NCI-H2081 treated with DMSO at 0.1 percent for 48 hours (cell line): Measurements from ENCODE around the gene KLRF1.
"Not testable (repeated sequence)": the region's sequence is repeated elsewhere in the genome, so short reads cannot be mapped to it uniquely, and the experiment has no call there.

Experiments used
- DNase-seq: peaks from one replicate; lab custom pipeline; 2025; lab: John Stamatoyannopoulos, UW

KLRF1 gene

GRCh38 chr12:9870286-9870866, 43.1 kb downstream of the KLRF1 start:
- no peak for DNase-seq

- no peak for DNase-seq
Measured at GRCh38 chr12:9872162-9872561, 44.9 kb downstream of the KLRF1 start.

GRCh38 chr12:9872742-9873141, 45.5 kb downstream of the KLRF1 start:
- no peak for DNase-seq

- DNase-seq: not testable (repeated sequence)
Measured at GRCh38 chr12:9876120-9876519, 48.8 kb downstream of the KLRF1 start.

GRCh38 chr12:9880532-9881078, 53.3 kb downstream of the KLRF1 start:
- no peak for DNase-seq

GRCh38 chr12:9881246-9881645, 54.0 kb downstream of the KLRF1 start, which contains the start of gene KLRF2:
KLRF2 (plus strand) TSS chr12:9881489; CDS start chr12:9881596, 107 bp downstream.
- no peak for DNase-seq

- DNase-seq: no peak
Measured at GRCh38 chr12:9881988-9882387, 54.7 kb downstream of the KLRF1 start.

- DNase-seq: no peak
Measured at GRCh38 chr12:9883175-9883574, 55.9 kb downstream of the KLRF1 start.

GRCh38 chr12:9888665-9889273, 61.5 kb downstream of the KLRF1 start:
- no peak for DNase-seq
